Natural killer cell (primary cell): Measurements from ENCODE around the gene FCHO1. TPM values are rescaled to one million over a fixed set of nuclear protein-coding genes. Genes with fewer than 3 reads are reported as not detected.

Experiments used
- ATAC-seq, 3 donors: fragments of 150-1000 bp in 2 of 3; fragments of 200-7000 bp in 1 of 3; cut with Tn5 transposase; 1 replicate in 1 of 3; 2 replicates in 2 of 3; pipeline ENCODE4 v1.10.0; 2021; ENCODE audit warnings: mild to moderate bottlenecking in 2 of 3, moderate library complexity in 2 of 3
- DNase-seq, 2 donors: peaks; one replicate each; pipeline versions ENCODE4 v3.0.0 to v3.0.0-alpha.2; 2013 to 2021; ENCODE audit warnings: mixed read lengths in 1 of 2
- H3K27ac ChIP-seq: one replicate; pipeline ENCODE4 v1.5.1; 2013; ENCODE audit warnings: mild to moderate bottlenecking, low read length
- H3K27me3 ChIP-seq: one replicate; pipeline ENCODE4 v1.6.1; 2013; ENCODE audit warnings: low read length; ENCODE audit not compliant: control insufficient read depth, insufficient read depth
- H3K36me3 ChIP-seq: one replicate; pipeline ENCODE4 v1.6.1; 2013; ENCODE audit warnings: low read length; ENCODE audit not compliant: control insufficient read depth, insufficient read depth
- H3K4me1 ChIP-seq: one replicate; pipeline ENCODE4 v1.6.1; 2013; ENCODE audit warnings: low read length; ENCODE audit not compliant: control insufficient read depth, insufficient read depth
- H3K4me3 ChIP-seq: one replicate; pipeline ENCODE4 v1.5.1; 2013; ENCODE audit warnings: low read length
- H3K9me3 ChIP-seq: one replicate; pipeline ENCODE4 v1.6.1; 2013; ENCODE audit warnings: low read length; ENCODE audit not compliant: control insufficient read depth, insufficient read depth
- H3K27ac Mint-ChIP-seq, 2 donors: one replicate each; pipeline ENCODE4 v1.8.0; 2022; ENCODE audit warnings: mild to moderate bottlenecking in 2 of 2, mixed read lengths in 2 of 2, moderate library complexity in 1 of 2
- H3K27me3 Mint-ChIP-seq, 2 donors: one replicate each; pipeline ENCODE4 v1.8.0; 2022; ENCODE audit warnings: low read depth in 2 of 2, mixed read lengths in 2 of 2
- H3K36me3 Mint-ChIP-seq: one replicate; pipeline ENCODE4 v1.8.0; 2022; ENCODE audit warnings: mixed read lengths
- H3K4me1 Mint-ChIP-seq, 2 donors: one replicate each; pipeline ENCODE4 v1.8.0; 2022; ENCODE audit warnings: mixed read lengths in 2 of 2
- H3K4me3 Mint-ChIP-seq: one replicate; pipeline ENCODE4 v1.8.0; 2022; ENCODE audit warnings: mild to moderate bottlenecking, moderate library complexity, mixed read lengths
- H3K9me3 Mint-ChIP-seq, 2 donors: one replicate each; pipeline ENCODE4 v1.8.0; 2022; ENCODE audit warnings: mixed read lengths in 2 of 2
- CTCF ChIP-seq: fragments of 200-600 bp; IDR thresholded peaks from one replicate; pipeline ENCODE4 v1.8.0; 2022; ENCODE audit warnings: antibody characterized with exemption
- WGBS: methylation state at CpG from one replicate; pipeline ENCODE4 v1.1.7; 2013; ENCODE audit warnings: missing lambda C conversion rate; ENCODE audit not compliant: insufficient coverage; 5-methylcytosine and 5-hydroxymethylcytosine counted together
- intact Hi-C: fragments of 100-400 bp; cut with micrococcal nuclease; formaldehyde crosslinking; loops from one replicate; pipeline ENCODE4 v1.14.2; 2022
- total RNA-seq, 4 donors: library from RNA; stranded (reverse); fragments of 120-200 nt in 1 of 4; gene quantifications; one replicate each; pipeline versions ENCODE4 v1.2.3 to v1.2.4, GENCODE V29; 2013 to 2022

The FCHO1 gene
- total RNA-seq, 3 donors from 2014 or later (not counting 1 experiment from before 2014, with no cell fraction given): 56.1 to 67.7 (median 66.5) TPM

GRCh38 chr19:17811681-17812080 is 60.4 kb downstream of the FCHO1 start:
- TF ChIP-seq CTCF: no peak
- peaks cover 6% of the 10 kb centered on the region for H3K4me1 ChIP-seq
- WGBS: 88% methylated on average over 20 of the region's 20 CpGs
- DNase-seq (no peak), ATAC-seq (no peak)
- Mint-ChIP-seq H3K4me1 (peaks cover 0 to 5% of the 10 kb centered on the region in 2 donors), H3K27ac (no peak overlapping the region), H3K36me3 (no peaks in the 10 kb centered on the region), H3K27me3 (no peaks in the 10 kb centered on the region), H3K9me3 (no peaks in the 10 kb centered on the region), H3K4me3 (no peak overlapping the region)
- H3K36me3 ChIP-seq: no peaks in the 10 kb centered on the region
- H3K27me3 ChIP-seq: no peaks in the 10 kb centered on the region
- no peak overlapping the region for H3K27ac ChIP-seq
- H3K9me3 ChIP-seq: no peaks in the 10 kb centered on the region
- intact Hi-C loops: no loop called here
- no peak overlapping the region for H3K4me3 ChIP-seq

- Mint-ChIP-seq H3K4me3 (no peak overlapping the region), H3K27me3 (no peaks in the 10 kb centered on the region), H3K36me3 (no peaks in the 10 kb centered on the region), H3K4me1 (peaks cover 0 to 5% of the 10 kb centered on the region in 2 donors), H3K9me3 (no peaks in the 10 kb centered on the region), H3K27ac (no peak overlapping the region)
- Histone ChIP-seq H3K4me3 (no peak overlapping the region), H3K27me3 (no peaks in the 10 kb centered on the region), H3K9me3 (no peaks in the 10 kb centered on the region), H3K36me3 (no peaks in the 10 kb centered on the region), H3K4me1 (peaks cover 6% of the 10 kb centered on the region), H3K27ac (no peak overlapping the region)
- ATAC-seq (no peak), DNase-seq (no peak)
- TF ChIP-seq CTCF: no peak
- intact Hi-C loops: no loop called here
- 85% methylated on average over 5 of the region's 5 CpGs for WGBS
Observed at GRCh38 chr19:17812099-17812498, 60.8 kb downstream of the FCHO1 start.

GRCh38 chr19:17817668-17818363 is 66.5 kb downstream of the FCHO1 start:
- ATAC-seq: peak in 1 of 3 donors; percentile 7
- H3K4me1 Mint-ChIP-seq: no peaks in the 10 kb centered on the region
- no peaks in the 10 kb centered on the region for H3K27me3 ChIP-seq
- no peak overlapping the region for H3K27ac Mint-ChIP-seq
- H3K9me3 Mint-ChIP-seq: no peaks in the 10 kb centered on the region
- no peaks in the 10 kb centered on the region for H3K36me3 ChIP-seq
- no peak overlapping the region for H3K4me3 Mint-ChIP-seq
- no peaks in the 10 kb centered on the region for H3K36me3 Mint-ChIP-seq
- no peaks in the 10 kb centered on the region for H3K4me1 ChIP-seq
- no peak overlapping the region for H3K4me3 ChIP-seq
- no peaks in the 10 kb centered on the region for H3K27me3 Mint-ChIP-seq
- no peaks in the 10 kb centered on the region for H3K9me3 ChIP-seq
- intact Hi-C loops: no loop called here
- DNase-seq: no peak
- 87% methylated on average over 12 of the region's 13 CpGs for WGBS
- no peak overlapping the region for H3K27ac ChIP-seq
- no peak for TF ChIP-seq CTCF

GRCh38 chr19:17821190-17821589 is 69.9 kb downstream of the FCHO1 start, which contains the start of gene INSL3:
Gene INSL3, minus strand, starts transcription at chr19:17821519. Its CDS starts 13 bp downstream, at chr19:17821506.
- no peak for TF ChIP-seq CTCF
- intact Hi-C loops: no loop called here
- Histone ChIP-seq H3K4me3 (no peak within 1 kb of the TSS), H3K36me3 (peaks cover 4% of the 10 kb centered on the region), H3K27ac (no peak within 1 kb of the TSS), H3K9me3 (no peaks in the 10 kb centered on the region), H3K27me3 (no peaks in the 10 kb centered on the region), H3K4me1 (no peaks in the 10 kb centered on the region)
- no peaks in the 10 kb centered on the region for H3K27me3 Mint-ChIP-seq
- H3K4me1 Mint-ChIP-seq: no peaks in the 10 kb centered on the region
- H3K4me3 Mint-ChIP-seq: no peak within 1 kb of the TSS
- H3K27ac Mint-ChIP-seq: no peak within 1 kb of the TSS
- 89% methylated on average over 34 of the region's 34 CpGs for WGBS
- no peaks in the 10 kb centered on the region for H3K36me3 Mint-ChIP-seq
- no peaks in the 10 kb centered on the region for H3K9me3 Mint-ChIP-seq
- no peak for ATAC-seq
- DNase-seq: no peak
